Peyer's patch (tissue), 4 donors: ENCODE results near the gene DAPP1.

Source experiments
- POLR2A ChIP-seq, 2 donors: fragments of 450-650 bp; IDR thresholded peaks; one replicate each; pipeline ENCODE4 v1.5.1; 2017; ENCODE audit warnings: antibody characterized with exemption in 2 of 2, mild to moderate bottlenecking in 2 of 2, moderate library complexity in 2 of 2
- TF ChIP-seq, protein P1 (sequence below), 6 experiments: fragments of 450-650 bp in 4 of 6; fragments of 200-600 bp in 2 of 6; sonication (generic) in 1 of 6; IDR thresholded peaks; one replicate each; pipeline ENCODE4 v1.5.1; 2017 to 2019; ENCODE audit warnings: antibody characterized with exemption in 6 of 6, mild to moderate bottlenecking in 3 of 6, moderate library complexity in 1 of 6

DNA sequence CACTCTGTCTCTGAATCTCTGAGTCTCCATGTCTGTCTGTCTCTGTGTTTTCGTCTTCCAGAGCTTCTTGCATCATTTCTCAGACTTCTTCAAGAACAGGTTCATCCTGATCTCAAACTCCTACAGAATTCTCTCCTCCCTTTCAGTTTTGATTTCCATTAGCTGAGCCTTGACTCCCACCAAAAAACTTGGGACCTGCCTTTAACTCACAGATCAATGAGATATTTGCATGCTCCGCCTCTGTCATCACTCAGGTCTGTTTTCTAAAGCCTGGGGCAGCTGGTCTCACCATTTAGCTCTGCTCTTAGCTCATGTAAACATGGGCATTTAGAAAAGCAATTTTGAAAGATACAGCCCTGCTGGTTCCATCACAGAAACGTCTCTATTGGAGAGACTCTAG is 8.6 kb downstream of the DAPP1 start:
- TF ChIP-seq, protein P1, sequence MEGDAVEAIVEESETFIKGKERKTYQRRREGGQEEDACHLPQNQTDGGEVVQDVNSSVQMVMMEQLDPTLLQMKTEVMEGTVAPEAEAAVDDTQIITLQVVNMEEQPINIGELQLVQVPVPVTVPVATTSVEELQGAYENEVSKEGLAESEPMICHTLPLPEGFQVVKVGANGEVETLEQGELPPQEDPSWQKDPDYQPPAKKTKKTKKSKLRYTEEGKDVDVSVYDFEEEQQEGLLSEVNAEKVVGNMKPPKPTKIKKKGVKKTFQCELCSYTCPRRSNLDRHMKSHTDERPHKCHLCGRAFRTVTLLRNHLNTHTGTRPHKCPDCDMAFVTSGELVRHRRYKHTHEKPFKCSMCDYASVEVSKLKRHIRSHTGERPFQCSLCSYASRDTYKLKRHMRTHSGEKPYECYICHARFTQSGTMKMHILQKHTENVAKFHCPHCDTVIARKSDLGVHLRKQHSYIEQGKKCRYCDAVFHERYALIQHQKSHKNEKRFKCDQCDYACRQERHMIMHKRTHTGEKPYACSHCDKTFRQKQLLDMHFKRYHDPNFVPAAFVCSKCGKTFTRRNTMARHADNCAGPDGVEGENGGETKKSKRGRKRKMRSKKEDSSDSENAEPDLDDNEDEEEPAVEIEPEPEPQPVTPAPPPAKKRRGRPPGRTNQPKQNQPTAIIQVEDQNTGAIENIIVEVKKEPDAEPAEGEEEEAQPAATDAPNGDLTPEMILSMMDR (IDR thresholded peaks at IDR 0.05) = no peak
- TF ChIP-seq POLR2A (IDR thresholded peaks at IDR 0.05) = no peak
